ENCODE data around the gene ADAMTS16.

Gene ADAMTS16

GRCh38 chr5:5182508-5183188 lies 42.5 kb downstream of the ADAMTS16 start:
- in situ Hi-C loops (cut with MboI; ENCODE audit: low sequenced_read_pairs): no loop called here

- in situ Hi-C loops (cut with MboI; ENCODE audit: low sequenced_read_pairs): no loop called here
Measured at GRCh38 chr5:5183189-5183699, 43.1 kb downstream of the ADAMTS16 start.

GRCh38 chr5:5183933-5184332 lies 43.8 kb downstream of the ADAMTS16 start:
- in situ Hi-C loops (cut with MboI; ENCODE audit: low sequenced_read_pairs): no loop called here

- in situ Hi-C loops (cut with MboI; ENCODE audit: low sequenced_read_pairs): no loop called here
Measured at GRCh38 chr5:5188376-5189050, 48.4 kb downstream of the ADAMTS16 start.

- in situ Hi-C loops (cut with MboI; ENCODE audit: low sequenced_read_pairs): no loop called here
Measured at GRCh38 chr5:5189051-5189430, 48.9 kb downstream of the ADAMTS16 start.

GRCh38 chr5:5191906-5192305 lies 51.8 kb downstream of the ADAMTS16 start:
- in situ Hi-C loops (cut with MboI; ENCODE audit: low sequenced_read_pairs): no loop called here

- in situ Hi-C loops (cut with MboI; ENCODE audit: low sequenced_read_pairs): no loop called here
Measured at GRCh38 chr5:5192681-5193080, 52.6 kb downstream of the ADAMTS16 start.

GRCh38 chr5:5195128-5195918 lies 55.2 kb downstream of the ADAMTS16 start:
- in situ Hi-C loops (cut with MboI; ENCODE audit: low sequenced_read_pairs): no loop called here

- in situ Hi-C loops (cut with MboI; ENCODE audit: low sequenced_read_pairs): no loop called here
Measured at GRCh38 chr5:5198135-5198534, 58.0 kb downstream of the ADAMTS16 start.

GRCh38 chr5:5198815-5199214 lies 58.7 kb downstream of the ADAMTS16 start:
- in situ Hi-C loops (cut with MboI; ENCODE audit: low sequenced_read_pairs): no loop called here

GRCh38 chr5:5199495-5199894 lies 59.4 kb downstream of the ADAMTS16 start:
- in situ Hi-C loops (cut with MboI; ENCODE audit: low sequenced_read_pairs): no loop called here

GRCh38 chr5:5200133-5200532 lies 60.0 kb downstream of the ADAMTS16 start:
- in situ Hi-C loops (cut with MboI; ENCODE audit: low sequenced_read_pairs): no loop called here

- in situ Hi-C loops (cut with MboI; ENCODE audit: low sequenced_read_pairs): no loop called here
Measured at GRCh38 chr5:5202321-5202720, 62.2 kb downstream of the ADAMTS16 start.

- in situ Hi-C loops (cut with MboI; ENCODE audit: low sequenced_read_pairs): no loop called here
Measured at GRCh38 chr5:5203451-5203850, 63.3 kb downstream of the ADAMTS16 start.

GRCh38 chr5:5207828-5208227 lies 67.7 kb downstream of the ADAMTS16 start:
- in situ Hi-C loops (cut with MboI; ENCODE audit: low sequenced_read_pairs): no loop called here

- in situ Hi-C loops (cut with MboI; ENCODE audit: low sequenced_read_pairs): no loop called here
Measured at GRCh38 chr5:5209089-5209488, 69.0 kb downstream of the ADAMTS16 start.

GRCh38 chr5:5209510-5210286 lies 69.6 kb downstream of the ADAMTS16 start:
- in situ Hi-C loops (cut with MboI; ENCODE audit: low sequenced_read_pairs): no loop called here

GRCh38 chr5:5217371-5217770 lies 77.2 kb downstream of the ADAMTS16 start:
- in situ Hi-C loops (cut with MboI; ENCODE audit: low sequenced_read_pairs): no loop called here

- in situ Hi-C loops (cut with MboI; ENCODE audit: low sequenced_read_pairs): no loop called here
Measured at GRCh38 chr5:5218396-5218795, 78.3 kb downstream of the ADAMTS16 start.

- in situ Hi-C loops (cut with MboI; ENCODE audit: low sequenced_read_pairs): no loop called here
Measured at GRCh38 chr5:5219541-5219940, 79.4 kb downstream of the ADAMTS16 start.
